HG03175 (cell line): ENCODE data around the gene SIX2.

Experiments used
- ATAC-seq: cut with Tn5 transposase; IDR thresholded peaks from one replicate; pipeline ENCODE4 v1.9.1; 2021; ENCODE audit warnings: mild to moderate bottlenecking, moderate library complexity; ENCODE audit not compliant: unreplicated experiment

The SIX2 gene

DNA sequence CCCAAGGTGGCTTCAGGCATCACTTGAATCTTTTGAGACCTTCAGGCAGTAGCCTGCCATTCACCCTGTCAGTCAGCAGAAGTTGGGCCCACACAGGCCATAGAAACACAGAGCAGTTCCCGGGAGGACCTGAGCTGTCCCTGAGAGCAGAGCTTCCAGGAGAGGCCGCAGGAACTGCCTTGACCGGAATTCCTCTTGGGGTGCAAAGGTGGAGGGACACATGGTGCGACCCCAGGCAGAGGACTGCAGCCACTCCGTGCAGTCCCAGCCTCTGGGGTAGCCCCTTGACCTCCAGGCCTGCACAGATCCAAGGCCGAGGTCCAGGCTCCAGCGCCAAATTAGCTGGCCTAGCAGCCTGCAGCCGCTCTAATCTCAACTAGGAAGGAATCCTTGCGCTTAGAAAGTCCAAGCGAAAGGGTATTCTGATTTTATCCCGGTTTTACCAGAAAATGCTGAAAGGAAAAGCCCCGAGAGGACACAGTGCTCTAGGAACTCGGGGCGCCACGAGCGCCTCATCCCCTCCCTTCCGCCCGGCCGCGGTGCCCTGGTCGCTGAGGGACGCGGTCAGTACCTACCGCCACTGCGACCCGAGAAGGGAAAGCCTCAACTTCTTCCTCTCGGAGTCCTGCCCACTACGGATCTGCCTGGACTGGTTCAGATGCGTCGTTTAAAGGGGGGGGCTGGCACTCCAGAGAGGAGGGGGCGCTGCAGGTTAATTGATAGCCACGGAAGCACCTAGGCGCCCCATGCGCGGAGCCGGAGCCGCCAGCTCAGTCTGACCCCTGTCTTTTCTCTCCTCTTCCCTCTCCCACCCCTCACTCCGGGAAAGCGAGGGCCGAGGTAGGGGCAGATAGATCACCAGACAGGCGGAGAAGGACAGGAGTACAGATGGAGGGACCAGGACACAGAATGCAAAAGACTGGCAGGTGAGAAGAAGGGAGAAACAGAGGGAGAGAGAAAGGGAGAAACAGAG is 5.4 kb downstream of the SIX2 start:
- ATAC-seq = no peak

DNA sequence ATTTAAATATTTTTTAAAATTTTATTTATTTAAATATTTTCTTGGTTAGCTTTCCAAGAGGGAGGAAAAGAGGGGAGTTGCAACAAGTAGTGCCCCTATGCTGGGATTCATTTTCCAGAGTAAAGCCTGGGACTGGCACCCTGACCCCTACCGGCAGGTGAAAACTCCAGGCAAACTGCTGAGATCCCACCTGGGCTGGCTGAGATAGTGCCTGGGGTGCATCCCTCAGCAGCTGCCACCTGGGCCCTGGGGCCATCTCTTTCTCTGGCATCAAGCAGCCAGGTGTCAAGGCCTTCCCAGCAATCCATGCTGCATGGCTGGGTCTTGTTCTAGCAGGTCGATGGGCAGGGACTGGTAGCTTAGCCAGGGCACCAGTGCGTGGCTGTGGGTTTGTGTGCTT is 6.6 kb downstream of the SIX2 start:
- no peak for ATAC-seq

DNA sequence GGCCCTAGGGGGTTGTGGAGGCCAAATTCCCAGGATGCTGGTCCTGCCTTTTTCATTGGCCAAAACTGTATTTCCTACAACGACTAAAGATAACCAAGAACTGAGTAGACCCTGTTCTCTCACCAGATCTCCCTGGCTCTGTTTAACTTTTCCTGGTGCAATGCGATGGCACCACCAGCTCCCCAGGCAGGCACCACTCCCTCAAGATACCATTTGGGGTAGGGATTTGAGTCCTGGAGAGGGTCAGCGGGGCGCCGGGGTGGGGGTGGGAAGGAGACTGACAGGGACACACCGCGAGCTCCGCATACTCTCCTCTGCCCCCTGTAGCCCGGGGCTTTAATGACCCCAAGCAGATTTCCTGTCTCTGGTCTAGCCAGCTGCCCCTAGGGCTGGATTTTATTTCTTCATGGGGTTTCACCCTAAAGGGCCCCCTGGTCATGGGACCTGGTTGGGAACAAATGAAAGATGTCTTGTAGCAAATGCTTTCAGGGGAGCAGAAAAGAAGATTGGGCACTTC is 7.3 kb downstream of the SIX2 start:
- no peak for ATAC-seq

DNA sequence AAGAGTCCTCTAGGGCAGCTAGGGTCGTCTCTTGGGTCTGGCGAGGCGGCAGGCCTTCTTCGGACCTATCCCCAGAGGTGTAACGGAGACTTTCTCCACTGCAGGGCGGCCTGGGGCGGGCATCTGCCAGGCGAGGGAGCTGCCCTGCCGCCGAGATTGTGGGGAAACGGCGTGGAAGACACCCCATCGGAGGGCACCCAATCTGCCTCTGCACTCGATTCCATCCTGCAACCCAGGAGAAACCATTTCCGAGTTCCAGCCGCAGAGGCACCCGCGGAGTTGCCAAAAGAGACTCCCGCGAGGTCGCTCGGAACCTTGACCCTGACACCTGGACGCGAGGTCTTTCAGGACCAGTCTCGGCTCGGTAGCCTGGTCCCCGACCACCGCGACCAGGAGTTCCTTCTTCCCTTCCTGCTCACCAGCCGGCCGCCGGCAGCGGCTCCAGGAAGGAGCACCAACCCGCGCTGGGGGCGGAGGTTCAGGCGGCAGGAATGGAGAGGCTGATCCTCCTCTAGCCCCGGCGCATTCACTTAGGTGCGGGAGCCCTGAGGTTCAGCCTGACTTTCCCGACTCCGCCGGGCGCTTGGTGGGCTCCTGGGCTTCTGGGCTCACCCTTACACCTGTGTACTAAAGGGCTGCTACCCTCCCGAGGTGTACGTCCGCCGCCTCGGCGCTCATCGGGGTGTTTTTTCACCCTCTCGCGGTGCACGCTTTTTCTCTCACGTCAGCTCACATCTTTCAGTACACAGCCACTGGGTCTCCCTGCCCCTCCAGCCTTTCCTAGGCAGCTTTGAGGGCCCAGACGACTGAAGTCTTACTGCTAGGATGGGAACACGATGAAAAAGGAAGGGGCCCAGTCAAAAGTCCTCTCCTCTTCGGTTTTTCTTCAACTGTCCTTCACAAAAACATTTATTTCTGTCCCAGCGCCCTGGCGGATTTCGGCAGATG is 8.1 kb downstream of the SIX2 start:
- no peak for ATAC-seq

DNA sequence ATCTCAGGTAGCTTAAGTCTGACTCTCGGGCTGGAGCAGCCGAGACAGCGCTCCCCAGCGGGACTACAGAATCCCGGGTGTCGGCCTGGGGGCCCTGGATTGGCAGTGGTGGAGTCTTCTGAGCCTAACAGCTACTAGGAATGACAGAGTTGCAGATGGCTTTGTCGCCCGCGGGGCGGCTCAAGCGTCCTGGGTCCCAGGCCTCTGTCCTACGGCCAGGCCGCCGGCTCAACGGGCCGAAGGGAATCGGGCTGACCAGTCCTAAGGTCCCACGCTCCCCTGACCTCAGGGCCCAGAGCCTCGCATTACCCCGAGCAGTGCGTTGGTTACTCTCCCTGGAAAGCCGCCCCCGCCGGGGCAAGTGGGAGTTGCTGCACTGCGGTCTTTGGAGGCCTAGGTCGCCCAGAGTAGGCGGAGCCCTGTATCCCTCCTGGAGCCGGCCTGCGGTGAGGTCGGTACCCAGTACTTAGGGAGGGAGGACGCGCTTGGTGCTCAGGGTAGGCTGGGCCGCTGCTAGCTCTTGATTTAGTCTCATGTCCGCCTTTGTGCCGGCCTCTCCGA is 8.8 kb downstream of the SIX2 start:
- ATAC-seq = no peak

DNA sequence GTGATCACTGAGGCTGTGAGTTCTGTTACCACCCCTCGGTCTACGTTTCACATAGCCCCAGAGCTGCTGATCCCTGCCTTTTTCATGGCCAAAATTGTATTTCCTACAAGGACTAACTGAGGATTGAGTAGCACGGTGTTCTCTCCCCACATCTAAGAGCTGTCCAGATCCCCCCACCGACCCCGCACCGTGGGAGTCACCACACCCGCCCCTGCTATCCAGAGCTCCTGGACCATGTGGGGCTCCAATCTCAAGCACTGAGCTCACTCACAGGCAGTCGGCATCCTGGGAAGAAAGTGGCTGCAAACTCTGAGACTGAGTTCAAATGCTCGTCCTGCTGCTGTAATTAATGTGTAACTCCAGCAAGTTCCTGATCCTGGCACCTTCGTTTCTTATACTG is 9.7 kb downstream of the SIX2 start:
- ATAC-seq = no peak

DNA sequence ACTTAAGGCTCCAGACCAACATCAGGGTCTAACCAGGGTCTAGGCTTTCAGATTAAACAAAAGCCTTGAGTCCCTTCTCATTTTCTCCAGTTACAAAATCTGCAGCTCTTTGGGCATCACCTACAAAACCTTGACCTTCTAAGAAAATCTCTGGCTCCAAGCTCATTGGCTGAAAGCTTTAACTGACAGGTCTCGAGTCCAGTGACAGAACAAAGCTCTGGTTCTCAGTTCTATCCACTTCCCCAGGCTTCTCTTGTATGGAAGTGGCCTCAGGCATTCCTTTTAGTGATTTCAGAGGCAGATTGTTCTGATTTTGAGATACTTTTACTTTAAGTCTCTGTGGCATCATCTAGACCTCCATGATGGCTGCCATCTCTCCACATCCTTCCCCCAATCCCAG is 11.3 kb downstream of the SIX2 start:
- no peak for ATAC-seq

DNA sequence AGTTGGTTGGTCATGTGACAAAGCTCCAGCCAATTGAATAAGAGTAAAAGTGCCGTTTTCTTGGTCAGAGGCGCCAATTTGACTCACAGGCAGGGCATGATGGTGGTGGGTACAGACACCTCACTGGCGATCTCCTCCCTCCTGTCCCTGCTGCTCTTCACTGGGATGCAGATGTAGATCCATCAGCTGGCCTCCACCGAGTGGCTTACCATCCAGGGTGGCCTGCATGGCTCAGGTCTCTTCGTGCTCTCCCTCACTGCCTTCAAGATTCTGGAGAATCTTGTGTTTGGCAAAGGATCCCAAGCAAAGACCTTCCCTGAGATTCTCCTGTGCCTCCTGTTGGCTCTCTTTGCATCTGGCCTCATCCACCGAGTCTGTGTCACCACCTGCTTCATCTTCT is 12.9 kb downstream of the SIX2 start:
- ATAC-seq = no peak

DNA sequence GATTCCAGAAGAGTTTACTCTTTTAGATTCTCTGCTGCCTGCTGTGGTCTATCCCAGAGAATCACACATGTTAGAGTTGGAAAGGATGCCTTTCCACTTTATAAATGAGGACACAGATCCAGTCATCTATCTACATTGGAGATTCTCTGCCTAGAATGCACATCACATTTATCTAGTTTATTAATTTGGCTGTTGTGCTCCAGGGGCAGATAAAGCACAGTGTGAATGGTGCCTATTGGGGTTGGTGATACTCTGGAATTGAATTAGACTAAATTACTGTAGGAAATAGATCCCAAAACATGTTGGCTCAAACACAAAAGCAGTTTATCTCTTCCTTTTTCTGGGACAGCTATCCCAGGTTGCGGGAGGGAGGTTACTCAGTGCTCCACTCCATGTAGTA is 14.9 kb downstream of the SIX2 start:
- no peak for ATAC-seq

DNA sequence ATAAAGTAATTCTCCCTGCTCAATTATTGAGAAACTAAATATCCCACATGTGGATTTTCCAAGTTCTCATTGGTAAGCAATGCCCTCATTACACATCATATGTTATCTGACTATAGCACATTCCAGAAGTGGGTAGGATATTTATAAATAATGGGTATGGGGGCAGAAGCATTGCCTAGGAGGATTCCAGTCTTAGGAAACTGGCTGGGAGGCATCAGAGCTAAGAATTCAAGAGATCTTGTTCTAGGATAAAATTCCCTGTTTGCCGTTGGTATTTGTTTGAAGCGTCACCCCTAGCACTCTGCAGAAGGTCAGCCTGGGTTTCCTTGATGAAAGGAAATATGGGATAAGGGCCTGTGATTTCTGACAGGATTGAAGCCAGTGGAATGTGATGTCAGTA is 20.1 kb downstream of the SIX2 start:
- no peak for ATAC-seq

DNA sequence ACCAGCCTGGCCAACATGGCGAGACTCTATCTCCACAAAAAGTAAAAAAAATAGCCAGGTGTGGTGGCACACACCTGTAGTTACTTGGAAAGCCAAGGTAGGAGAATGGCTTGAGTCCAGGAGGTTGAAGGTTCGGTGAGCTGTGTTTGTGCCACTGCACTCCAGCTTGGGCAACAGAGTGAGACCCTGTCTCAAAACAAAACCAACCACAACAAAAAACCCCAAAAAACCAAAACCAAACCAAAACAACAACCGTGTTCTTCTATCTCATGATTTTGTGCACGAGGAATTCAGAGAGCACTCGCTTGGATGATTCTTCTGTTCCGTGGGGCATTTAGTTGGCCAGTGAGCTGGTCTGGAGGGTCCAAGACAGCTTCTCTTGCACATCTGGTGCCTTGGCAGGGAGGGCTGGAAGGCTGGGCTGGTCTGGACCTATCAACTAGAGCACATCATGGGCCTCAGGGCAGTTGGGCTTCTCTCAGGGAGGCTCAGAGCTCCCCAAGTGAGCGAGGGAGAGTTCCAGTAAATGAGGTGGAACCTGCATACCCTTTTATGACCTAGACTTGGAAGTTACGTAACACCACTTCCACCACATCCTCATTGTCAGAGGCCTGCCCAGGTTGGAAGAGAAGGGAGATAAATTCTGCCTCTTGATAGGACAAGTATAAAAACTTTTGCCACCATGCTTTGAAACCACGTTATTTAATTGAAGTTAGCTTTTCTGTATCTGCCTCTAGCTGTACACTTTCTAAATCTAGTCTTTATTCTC is 25.2 kb downstream of the SIX2 start:
- no peak for ATAC-seq

DNA sequence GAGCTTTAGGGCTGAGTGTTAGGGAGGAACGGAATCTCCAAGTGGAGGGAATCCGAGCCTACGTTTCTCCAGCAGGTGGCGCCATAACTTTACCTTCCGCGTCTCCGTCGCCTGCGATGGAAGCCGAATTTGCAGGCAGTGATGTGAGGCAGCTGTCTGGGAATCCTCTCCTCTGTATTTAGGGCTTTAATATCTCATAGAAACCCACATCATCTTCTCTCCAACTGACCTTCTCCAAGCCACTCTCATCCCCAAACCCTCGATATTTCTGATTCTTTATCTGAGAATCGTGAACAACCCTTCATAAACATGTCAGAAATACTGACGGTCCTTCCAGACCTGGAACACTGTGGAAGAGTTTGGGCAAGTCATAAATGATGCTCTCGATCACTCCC is 27.5 kb downstream of the SIX2 start:
- no peak for ATAC-seq

DNA sequence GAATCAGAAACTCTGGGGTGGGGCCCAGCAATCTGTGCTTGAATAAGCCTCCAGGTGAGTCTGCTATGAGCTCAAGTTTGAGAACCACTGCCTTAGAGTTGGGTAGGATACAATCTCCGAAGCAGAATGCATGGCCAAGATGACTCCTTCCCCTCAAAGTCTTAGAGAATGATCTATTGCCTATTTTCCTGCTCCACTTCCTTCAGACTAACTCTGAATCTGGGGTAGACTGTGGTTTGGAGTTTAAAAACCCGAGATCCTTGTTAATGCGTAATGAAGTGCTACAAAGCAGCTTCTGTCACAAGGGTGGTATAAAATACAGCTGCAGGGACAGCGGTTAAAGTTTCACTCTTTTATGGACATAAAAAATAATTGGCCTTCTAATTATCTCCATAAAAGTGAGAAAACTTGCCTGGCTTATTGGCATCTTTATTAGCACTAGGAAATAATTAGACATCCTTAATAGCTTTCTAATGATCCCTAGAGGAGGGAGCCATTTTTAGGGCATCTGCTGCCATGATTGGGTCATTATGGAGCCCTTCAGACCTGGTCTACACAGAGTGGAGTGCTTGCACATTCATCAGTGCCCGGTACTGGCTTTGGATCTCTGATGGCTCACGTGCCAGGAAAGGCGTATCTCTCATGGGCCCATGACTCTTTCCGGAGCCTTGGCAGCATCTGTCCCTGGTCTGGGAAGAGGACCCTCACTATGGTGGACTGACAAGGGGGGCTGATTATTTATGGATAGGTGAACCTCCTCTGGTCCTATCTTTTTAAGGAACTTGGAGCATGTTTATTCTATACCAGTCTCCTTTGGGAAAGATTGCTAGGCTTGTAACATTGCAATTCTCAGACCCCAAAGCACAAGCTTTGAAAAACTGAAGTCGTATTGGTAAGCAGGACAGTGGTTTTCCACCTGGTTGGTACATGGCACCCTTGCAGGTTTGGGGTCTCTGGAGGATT is 28.2 kb downstream of the SIX2 start:
- no peak for ATAC-seq

DNA sequence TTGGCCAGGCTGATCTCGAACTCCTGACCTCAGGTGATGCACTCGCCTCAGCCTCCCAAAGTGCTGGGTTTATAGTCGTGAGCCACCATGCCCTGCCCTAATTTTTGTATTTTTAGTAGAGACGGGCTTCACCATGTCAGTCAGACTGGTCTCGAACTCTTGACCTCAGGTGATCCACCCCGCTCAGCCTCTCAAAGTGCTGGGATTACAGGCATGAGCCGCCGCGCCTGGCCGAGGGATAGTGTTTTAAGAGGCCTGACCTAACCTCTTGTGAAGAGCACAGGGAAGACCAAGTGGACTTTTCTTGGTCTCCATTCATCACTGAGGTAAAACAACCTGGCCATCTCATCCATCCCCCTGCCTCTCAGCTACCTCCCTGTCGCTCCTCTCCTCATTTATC is 29.7 kb downstream of the SIX2 start:
- no peak for ATAC-seq

DNA sequence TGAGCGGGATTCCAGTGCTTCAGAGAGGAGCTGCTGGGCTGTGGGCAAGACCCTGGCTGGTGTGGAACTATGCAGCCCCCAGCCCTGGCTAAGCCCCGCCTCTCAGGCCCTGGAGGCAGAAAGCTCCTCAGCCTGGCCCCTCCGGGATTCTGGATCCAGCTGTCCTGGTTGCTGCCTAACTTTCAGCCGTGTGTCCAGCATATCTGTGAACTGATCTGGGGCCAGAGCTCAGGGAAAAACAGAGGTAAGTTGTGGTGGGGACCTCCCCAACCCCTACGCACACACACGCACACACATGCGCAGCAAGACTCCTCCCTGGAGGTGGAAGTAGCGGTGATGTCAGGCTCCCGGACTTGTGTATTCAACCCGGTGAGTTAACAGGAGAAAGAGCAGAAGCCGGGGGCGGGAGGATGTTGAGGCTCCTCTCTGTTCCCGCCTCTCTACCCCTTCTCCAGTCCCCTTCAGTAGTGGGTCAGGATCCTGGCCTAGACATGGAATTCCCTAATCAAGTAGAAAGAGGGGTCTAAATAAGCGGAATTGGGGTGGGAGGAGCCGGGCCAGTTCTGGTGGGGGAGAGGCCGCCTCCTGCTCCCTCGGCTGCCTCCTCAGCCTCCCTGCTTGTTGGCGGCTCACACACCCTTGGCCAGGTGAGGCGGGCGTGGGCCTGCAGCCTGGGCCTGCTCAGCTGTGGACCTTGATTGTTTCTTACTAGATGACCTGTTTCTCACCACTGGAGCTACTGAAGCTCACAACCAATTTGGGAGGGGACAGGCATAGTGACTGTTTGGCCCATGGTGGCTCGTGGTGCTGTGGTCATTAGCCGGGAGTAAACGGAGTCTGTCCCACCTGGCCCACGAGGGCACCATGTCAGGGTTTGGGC is 33.4 kb downstream of the SIX2 start:
- ATAC-seq = no peak

DNA sequence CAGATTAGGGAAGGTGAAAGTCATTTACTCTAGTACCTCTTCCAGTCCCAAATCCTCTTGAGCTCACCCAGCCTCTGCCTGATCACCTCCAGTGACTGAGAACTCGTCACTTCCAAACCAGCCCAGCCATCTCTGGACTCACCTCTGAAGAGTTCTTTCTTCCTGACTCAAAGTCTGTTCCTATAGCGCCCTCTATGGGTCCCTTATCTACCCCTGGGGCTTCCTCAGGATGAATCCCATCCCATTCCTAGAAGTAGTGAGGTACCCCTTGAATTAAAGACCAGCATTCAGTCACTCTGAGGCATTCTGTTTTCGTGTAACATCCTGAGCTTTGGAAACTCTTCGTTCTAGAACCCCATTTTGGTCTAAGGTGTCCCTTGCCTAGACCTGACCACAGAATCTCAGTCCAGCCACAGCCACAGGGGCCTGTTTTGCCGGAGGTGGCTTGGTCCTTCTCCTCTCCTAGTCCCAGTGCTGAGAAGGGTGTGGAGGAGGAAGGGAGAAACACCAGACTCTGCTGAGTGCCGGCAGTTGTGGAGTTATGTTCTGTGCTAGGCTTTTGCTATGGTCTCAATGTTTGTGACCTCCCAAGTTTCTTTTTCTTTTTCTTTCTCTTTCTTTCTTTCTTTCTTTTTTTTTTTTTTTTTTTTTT is 35.1 kb downstream of the SIX2 start:
- ATAC-seq = no peak

DNA sequence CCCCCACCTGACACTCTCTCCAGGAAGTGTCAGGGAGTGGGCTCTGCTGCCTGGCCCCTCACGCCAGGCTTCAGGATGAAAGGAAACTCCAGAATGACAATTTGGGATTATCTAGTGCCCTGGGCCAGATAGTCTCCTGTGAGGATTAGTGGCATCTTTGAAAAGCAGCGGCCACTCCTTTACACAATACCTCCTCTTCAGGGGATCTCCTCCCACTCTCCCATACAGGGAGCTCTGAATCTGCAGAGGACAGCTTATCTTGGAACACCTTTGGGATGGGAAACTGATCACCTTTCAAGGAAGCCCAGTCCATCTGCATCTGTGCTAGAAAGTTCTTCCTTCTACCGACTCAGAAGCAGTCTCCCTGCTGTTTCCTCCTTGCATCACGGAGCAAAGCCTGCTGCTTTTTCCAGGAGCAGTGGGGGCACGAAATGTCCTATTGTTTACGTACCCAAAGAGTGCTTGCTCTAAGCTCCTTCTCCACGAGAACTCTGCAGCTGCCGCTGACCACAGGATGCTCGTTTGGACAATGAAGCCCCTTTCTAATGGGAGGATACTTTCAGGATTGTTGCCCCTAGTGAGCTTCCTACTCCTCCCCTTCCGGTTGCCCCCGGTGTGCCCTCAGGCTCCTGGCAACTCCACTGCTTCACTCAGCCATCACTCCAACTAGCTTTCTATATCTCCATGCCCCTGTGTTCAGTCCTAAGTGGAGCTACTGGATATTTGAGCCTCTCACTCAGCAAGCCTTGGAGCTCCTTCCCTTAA is 36.3 kb downstream of the SIX2 start:
- no peak for ATAC-seq
